Mesendoderm (in vitro differentiated cells): Measurements from ENCODE around the gene TICAM2.

ENCODE experiments used
- DNase-seq: peaks from one replicate; pipeline ENCODE4 v3.0.0; 2013
- H2AK5ac ChIP-seq: 2 replicates; pipeline ENCODE4 v1.6.1; 2013; ENCODE audit warnings: low read length, inconsistent platforms
- H2BK120ac ChIP-seq: 2 replicates; pipeline ENCODE4 v1.6.1; 2013; ENCODE audit warnings: low read depth, mild to moderate bottlenecking, low read length, moderate library complexity, mixed read lengths
- H2BK15ac ChIP-seq: replicated peaks from 2 replicates; pipeline ENCODE4 v1.6.1; 2013; ENCODE audit warnings: low read depth, mild to moderate bottlenecking, moderate library complexity
- H2BK5ac ChIP-seq: 2 replicates; pipeline ENCODE4 v1.6.1; 2013; ENCODE audit warnings: low read length, inconsistent platforms
- H3K18ac ChIP-seq: 2 replicates; pipeline ENCODE4 v1.6.1; 2013; ENCODE audit warnings: mild to moderate bottlenecking, low read length, mixed read lengths
- H3K23ac ChIP-seq: one replicate; pipeline ENCODE4 v1.6.1; 2013; ENCODE audit warnings: low read length
- H3K27ac ChIP-seq: 2 replicates; pipeline ENCODE4 v1.5.1; 2013; ENCODE audit warnings: low read depth, mild to moderate bottlenecking, inconsistent platforms, low read length, moderate library complexity
- H3K27me3 ChIP-seq: 2 replicates; pipeline ENCODE4 v1.6.1; 2013; ENCODE audit warnings: low read length, control low read depth, mild to moderate bottlenecking, inconsistent platforms; ENCODE audit not compliant: insufficient read depth, poor library complexity
- H3K36me3 ChIP-seq: 2 replicates; pipeline ENCODE4 v1.6.1; 2013; ENCODE audit warnings: low read length, inconsistent platforms; ENCODE audit not compliant: control insufficient read depth, insufficient read depth
- H3K4ac ChIP-seq: one replicate; pipeline ENCODE4 v1.6.1; 2013; ENCODE audit warnings: low read depth, mild to moderate bottlenecking, low read length, moderate library complexity
- H3K4me1 ChIP-seq: 2 replicates; pipeline ENCODE4 v1.6.1; 2013; ENCODE audit warnings: low read depth, low read length, inconsistent platforms; ENCODE audit not compliant: control insufficient read depth
- H3K4me2 ChIP-seq: 2 replicates; pipeline ENCODE4 v1.6.1; 2013; ENCODE audit warnings: low read length
- H3K4me3 ChIP-seq: 2 replicates; pipeline ENCODE4 v1.5.1; 2013; ENCODE audit warnings: mild to moderate bottlenecking, low read length
- H3K56ac ChIP-seq: one replicate; pipeline ENCODE4 v1.6.1; 2013; ENCODE audit warnings: low read length
- H3K79me1 ChIP-seq: 2 replicates; pipeline ENCODE4 v1.6.1; 2013; ENCODE audit warnings: low read length, inconsistent platforms
- H3K79me2 ChIP-seq: 2 replicates; pipeline ENCODE4 v1.6.1; 2013; ENCODE audit warnings: mild to moderate bottlenecking, low read length; ENCODE audit not compliant: control insufficient read depth, insufficient read depth
- H3K9ac ChIP-seq: 2 replicates; pipeline ENCODE4 v1.6.1; 2013; ENCODE audit warnings: low read length, inconsistent platforms
- H4K5ac ChIP-seq: one replicate; pipeline ENCODE4 v1.6.1; 2013; ENCODE audit warnings: low read length
- H4K8ac ChIP-seq: one replicate; pipeline ENCODE4 v1.6.1; 2013; ENCODE audit warnings: low read depth, mild to moderate bottlenecking, control low read depth, low read length, moderate library complexity
- WGBS: extraction: QIAGEN DNeasy Blood & Tissue Kit; methylation state at CpG from one replicate; pipeline ENCODE4 v1.1.7; 2013; ENCODE audit warnings: low lambda C conversion rate, missing lambda C conversion rate; ENCODE audit not compliant: insufficient coverage; ENCODE audit errors: extremely low coverage; 5-methylcytosine and 5-hydroxymethylcytosine counted together

The TICAM2 gene

GRCh38 chr5:115555084-115555633 lies 47.1 kb downstream of the TICAM2 start:
- H3K18ac ChIP-seq = no peak overlapping the region
- no peak overlapping the region for H3K4me3 ChIP-seq
- H3K27me3 ChIP-seq = no peaks in the 10 kb centered on the region
- no peak overlapping the region for H2BK15ac ChIP-seq
- no peak for DNase-seq
- H3K4ac ChIP-seq = no peak overlapping the region
- no CpG with 5 or more reads among the region's 4 CpGs for WGBS
- H2BK120ac ChIP-seq = no peak overlapping the region
- no peak overlapping the region for H3K56ac ChIP-seq
- no peaks in the 10 kb centered on the region for H3K79me2 ChIP-seq
- no peaks in the 10 kb centered on the region for H3K36me3 ChIP-seq
- no peaks in the 10 kb centered on the region for H3K79me1 ChIP-seq
- H4K8ac ChIP-seq = no peak overlapping the region
- no peak overlapping the region for H3K9ac ChIP-seq
- no peak overlapping the region for H2BK5ac ChIP-seq
- no peak overlapping the region for H3K4me2 ChIP-seq
- peaks cover 8% of the 10 kb centered on the region for H3K4me1 ChIP-seq
- H4K5ac ChIP-seq = no peak overlapping the region
- no peak overlapping the region for H3K27ac ChIP-seq
- no peak overlapping the region for H3K23ac ChIP-seq
- no peak overlapping the region for H2AK5ac ChIP-seq

GRCh38 chr5:115553082-115553481 lies 49.2 kb downstream of the TICAM2 start:
- H3K18ac ChIP-seq = no peak overlapping the region
- no peaks in the 10 kb centered on the region for H3K79me2 ChIP-seq
- H3K9ac ChIP-seq = no peak overlapping the region
- H3K4me3 ChIP-seq = no peak overlapping the region
- H2AK5ac ChIP-seq = no peak overlapping the region
- no peak overlapping the region for H2BK5ac ChIP-seq
- no peak overlapping the region for H4K5ac ChIP-seq
- H4K8ac ChIP-seq = no peak overlapping the region
- no peak overlapping the region for H3K56ac ChIP-seq
- no peak overlapping the region for H2BK120ac ChIP-seq
- no peak overlapping the region for H3K4ac ChIP-seq
- no peak overlapping the region for H2BK15ac ChIP-seq
- DNase-seq = no peak
- H3K4me2 ChIP-seq = no peak overlapping the region
- WGBS = no CpG with 5 or more reads among the region's 4 CpGs
- H3K23ac ChIP-seq = no peak overlapping the region
- no peaks in the 10 kb centered on the region for H3K36me3 ChIP-seq
- H3K4me1 ChIP-seq = peaks cover 8% of the 10 kb centered on the region
- no peak overlapping the region for H3K27ac ChIP-seq
- no peaks in the 10 kb centered on the region for H3K79me1 ChIP-seq
- H3K27me3 ChIP-seq = no peaks in the 10 kb centered on the region

- H3K79me1 ChIP-seq = no peaks in the 10 kb centered on the region
- no peak overlapping the region for H3K27ac ChIP-seq
- H3K18ac ChIP-seq = no peak overlapping the region
- H3K4me3 ChIP-seq = no peak overlapping the region
- H3K4ac ChIP-seq = no peak overlapping the region
- no peaks in the 10 kb centered on the region for H3K36me3 ChIP-seq
- DNase-seq = no peak
- H4K5ac ChIP-seq = no peak overlapping the region
- H2BK120ac ChIP-seq = no peak overlapping the region
- H3K79me2 ChIP-seq = no peaks in the 10 kb centered on the region
- H2BK5ac ChIP-seq = no peak overlapping the region
- no peaks in the 10 kb centered on the region for H3K27me3 ChIP-seq
- no peak overlapping the region for H3K23ac ChIP-seq
- H3K4me2 ChIP-seq = no peak overlapping the region
- no CpG with 5 or more reads among the region's 4 CpGs for WGBS
- no peak overlapping the region for H2AK5ac ChIP-seq
- no peak overlapping the region for H2BK15ac ChIP-seq
- H3K4me1 ChIP-seq = peaks cover 5% of the 10 kb centered on the region
- no peak overlapping the region for H3K9ac ChIP-seq
- H3K56ac ChIP-seq = peak overlapping the region; percentile 45
- no peak overlapping the region for H4K8ac ChIP-seq
Measured at GRCh38 chr5:115551415-115551814, 50.9 kb downstream of the TICAM2 start.

- no peaks in the 10 kb centered on the region for H3K79me1 ChIP-seq
- H2BK15ac ChIP-seq = no peak overlapping the region
- H2BK120ac ChIP-seq = no peak overlapping the region
- no peak overlapping the region for H3K23ac ChIP-seq
- no peak overlapping the region for H3K9ac ChIP-seq
- H4K8ac ChIP-seq = no peak overlapping the region
- H4K5ac ChIP-seq = no peak overlapping the region
- H3K4ac ChIP-seq = no peak overlapping the region
- H2BK5ac ChIP-seq = no peak overlapping the region
- peaks cover 5% of the 10 kb centered on the region for H3K4me1 ChIP-seq
- H3K56ac ChIP-seq = no peak overlapping the region
- no peak overlapping the region for H2AK5ac ChIP-seq
- H3K18ac ChIP-seq = no peak overlapping the region
- peak; percentile 85 for DNase-seq
- H3K79me2 ChIP-seq = no peaks in the 10 kb centered on the region
- H3K27me3 ChIP-seq = no peaks in the 10 kb centered on the region
- H3K27ac ChIP-seq = no peak overlapping the region
- H3K4me2 ChIP-seq = no peak overlapping the region
- no peaks in the 10 kb centered on the region for H3K36me3 ChIP-seq
- WGBS = no CpG with 5 or more reads among the region's 3 CpGs
- H3K4me3 ChIP-seq = no peak overlapping the region
Measured at GRCh38 chr5:115549154-115549553, 53.1 kb downstream of the TICAM2 start.

GRCh38 chr5:115548683-115549082 lies 53.6 kb downstream of the TICAM2 start:
- Histone ChIP-seq H2BK5ac (no peak overlapping the region), H3K4me2 (no peak overlapping the region), H4K8ac (no peak overlapping the region), H3K4me1 (peaks cover 5% of the 10 kb centered on the region), H3K36me3 (no peaks in the 10 kb centered on the region), H2BK15ac (no peak overlapping the region), H3K23ac (no peak overlapping the region), H2BK120ac (no peak overlapping the region), H3K27me3 (no peaks in the 10 kb centered on the region), H3K18ac (no peak overlapping the region), H4K5ac (no peak overlapping the region), H3K27ac (no peak overlapping the region), H3K4ac (no peak overlapping the region), H3K4me3 (no peak overlapping the region), H3K79me1 (no peaks in the 10 kb centered on the region), H3K9ac (no peak overlapping the region), H3K79me2 (peaks cover 3% of the 10 kb centered on the region), H3K56ac (no peak overlapping the region), H2AK5ac (no peak overlapping the region)
- DNase-seq = no peak
- 100% methylated on average over 1 of the region's 4 CpGs for WGBS

- Histone ChIP-seq H3K4ac (no peak overlapping the region), H3K4me3 (no peak overlapping the region), H3K4me1 (no peaks in the 10 kb centered on the region), H2BK120ac (no peak overlapping the region), H3K79me1 (peaks cover 2% of the 10 kb centered on the region), H3K4me2 (no peak overlapping the region), H4K8ac (no peak overlapping the region), H4K5ac (no peak overlapping the region), H3K9ac (no peak overlapping the region), H3K23ac (no peak overlapping the region), H3K79me2 (peaks cover 25% of the 10 kb centered on the region), H2AK5ac (no peak overlapping the region), H3K56ac (peak overlapping the region; percentile 53), H2BK5ac (no peak overlapping the region), H2BK15ac (no peak overlapping the region), H3K18ac (no peak overlapping the region), H3K27me3 (no peaks in the 10 kb centered on the region), H3K27ac (no peak overlapping the region), H3K36me3 (no peaks in the 10 kb centered on the region)
- no peak for DNase-seq
- WGBS = no CpG with 5 or more reads among the region's 9 CpGs
Measured at GRCh38 chr5:115545351-115545882, 56.9 kb downstream of the TICAM2 start.
